NCI-H1105 (cell line): ENCODE measurements around the gene LRP1B.
A peak's percentile ranks its signal among the peaks of the same experiment; 100 is the strongest.

Experiments
- DNase-seq: peaks from one replicate; lab custom pipeline; 2025; lab: John Stamatoyannopoulos, UW

Gene LRP1B

GRCh38 chr2:141517180-141517851 is 613.5 kb downstream of the LRP1B start:
- no peak for DNase-seq

GRCh38 chr2:141515931-141516330 is 614.9 kb downstream of the LRP1B start:
- DNase-seq = no peak

- DNase-seq = no peak
Measured at GRCh38 chr2:141513853-141514252, 617.0 kb downstream of the LRP1B start.

GRCh38 chr2:141508806-141509595 is 621.8 kb downstream of the LRP1B start:
- no peak for DNase-seq

- DNase-seq = no peak
Measured at GRCh38 chr2:141508086-141508752, 622.6 kb downstream of the LRP1B start.

- DNase-seq = no peak
Measured at GRCh38 chr2:141506135-141506534, 624.7 kb downstream of the LRP1B start.

GRCh38 chr2:141501752-141502151 is 629.1 kb downstream of the LRP1B start:
- no peak for DNase-seq

- no peak for DNase-seq
Measured at GRCh38 chr2:141499123-141499522, 631.7 kb downstream of the LRP1B start.

GRCh38 chr2:141498561-141498960 is 632.3 kb downstream of the LRP1B start:
- DNase-seq = no peak

- DNase-seq = no peak
Measured at GRCh38 chr2:141497272-141497671, 633.5 kb downstream of the LRP1B start.

GRCh38 chr2:141496810-141497209 is 634.0 kb downstream of the LRP1B start:
- DNase-seq = no peak

GRCh38 chr2:141493936-141494335 is 636.9 kb downstream of the LRP1B start:
- no peak for DNase-seq

GRCh38 chr2:141492816-141493215 is 638.0 kb downstream of the LRP1B start:
- DNase-seq = no peak

GRCh38 chr2:141490886-141491285 is 639.9 kb downstream of the LRP1B start:
- DNase-seq = no peak

- DNase-seq = no peak
Measured at GRCh38 chr2:141482697-141483096, 648.1 kb downstream of the LRP1B start.

GRCh38 chr2:141475801-141476200 is 655.0 kb downstream of the LRP1B start:
- DNase-seq = no peak

GRCh38 chr2:141468761-141469160 is 662.1 kb downstream of the LRP1B start:
- DNase-seq = peak; percentile 26

- DNase-seq = no peak
Measured at GRCh38 chr2:141467331-141467730, 663.5 kb downstream of the LRP1B start.

GRCh38 chr2:141464995-141465394 is 665.8 kb downstream of the LRP1B start:
- DNase-seq = no peak

GRCh38 chr2:141458351-141458750 is 672.5 kb downstream of the LRP1B start:
- DNase-seq = no peak

- no peak for DNase-seq
Measured at GRCh38 chr2:141455877-141456276, 674.9 kb downstream of the LRP1B start.

GRCh38 chr2:141455211-141455826 is 675.5 kb downstream of the LRP1B start:
- DNase-seq = no peak
